Stimulated activated CD4-positive, alpha-beta T cell treated with anti-CD3 and anti-CD28 coated beads, TNF-alpha, amount 100 ng/mL, for 4 hours (primary cell): ENCODE measurements around the gene AIFM2.
"Not testable (repeated sequence)": the region's sequence is repeated elsewhere in the genome, so short reads cannot be mapped to it uniquely, and the experiment has no call there.

Source experiments
- DNase-seq, 3 experiments: peaks; one replicate each; pipeline ENCODE4 v3.0.0-alpha.2; 2020; ENCODE audit warnings: low read depth in 3 of 3

Gene AIFM2

DNA sequence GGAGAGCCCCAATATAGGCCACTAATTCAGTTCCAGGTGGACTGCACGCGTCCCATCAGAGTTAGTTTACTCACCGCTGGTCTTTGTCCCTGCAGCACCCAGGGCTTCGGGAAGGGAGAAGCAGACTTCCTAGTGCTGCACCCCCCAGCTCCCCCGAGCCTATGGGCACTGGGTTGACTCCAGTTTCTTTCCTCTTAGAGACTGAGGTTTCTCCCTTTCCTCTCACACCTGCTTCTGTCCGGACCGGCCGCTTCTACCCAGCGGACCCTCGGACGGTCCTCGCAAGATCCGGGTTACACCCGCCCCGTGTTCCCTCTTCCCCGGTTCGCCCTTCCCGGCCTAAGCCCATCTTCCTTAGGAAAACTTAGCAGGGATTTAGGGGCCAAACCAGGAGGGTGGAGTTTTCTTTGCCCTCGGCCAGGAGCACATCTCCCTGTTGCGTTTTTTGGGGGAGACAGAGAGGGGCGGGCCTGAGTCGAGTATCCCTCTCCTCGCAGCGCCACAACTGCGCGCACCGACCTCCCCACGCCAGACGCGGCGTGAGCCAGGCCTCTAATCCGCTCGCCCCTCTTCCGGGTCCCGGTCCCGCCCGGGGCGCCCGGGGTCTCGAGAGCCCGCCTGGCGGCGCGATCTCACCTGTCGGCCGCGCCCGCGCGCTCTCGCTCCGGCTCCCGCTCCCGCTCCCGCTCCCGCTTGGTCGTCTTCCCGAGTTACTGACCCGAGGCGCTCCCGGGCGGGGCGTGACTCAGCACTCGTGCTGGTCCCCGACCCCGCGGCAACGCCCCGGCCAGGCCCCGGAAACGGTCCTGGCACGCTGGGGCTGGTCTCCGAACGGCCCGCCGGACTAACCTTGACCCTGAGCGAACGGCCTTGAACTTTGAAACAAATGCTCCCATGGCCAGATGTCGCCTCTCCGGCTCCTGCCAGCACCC lies at the start of gene AIFM2:
AIFM2 (minus strand) TSS at position 728 of the 932 bp plus-strand sequence. CDS start 8,741 bp downstream, outside the sequence.
- peak in 1 of 3 experiments; percentile 29 for DNase-seq

DNA sequence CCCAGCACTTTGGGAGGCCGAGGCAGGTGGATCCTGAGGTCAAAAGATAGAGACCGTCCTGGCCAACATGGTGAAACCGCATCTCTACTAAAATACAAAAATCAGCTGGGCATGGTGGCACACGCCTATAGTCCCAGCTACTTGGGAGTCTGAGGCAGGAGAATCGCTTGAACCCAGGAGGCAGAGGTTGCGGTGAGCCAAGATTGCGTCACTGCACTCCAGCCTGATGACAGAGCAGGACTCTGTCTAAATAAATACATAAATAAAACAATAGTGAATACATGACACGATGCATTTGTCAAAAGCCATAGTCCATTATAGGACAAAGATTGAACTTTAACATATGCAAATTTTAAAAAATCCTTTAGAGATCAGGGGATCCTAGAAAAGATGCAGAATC lies 46.6 kb upstream of the AIFM2 start:
- not testable (repeated sequence) for DNase-seq

DNA sequence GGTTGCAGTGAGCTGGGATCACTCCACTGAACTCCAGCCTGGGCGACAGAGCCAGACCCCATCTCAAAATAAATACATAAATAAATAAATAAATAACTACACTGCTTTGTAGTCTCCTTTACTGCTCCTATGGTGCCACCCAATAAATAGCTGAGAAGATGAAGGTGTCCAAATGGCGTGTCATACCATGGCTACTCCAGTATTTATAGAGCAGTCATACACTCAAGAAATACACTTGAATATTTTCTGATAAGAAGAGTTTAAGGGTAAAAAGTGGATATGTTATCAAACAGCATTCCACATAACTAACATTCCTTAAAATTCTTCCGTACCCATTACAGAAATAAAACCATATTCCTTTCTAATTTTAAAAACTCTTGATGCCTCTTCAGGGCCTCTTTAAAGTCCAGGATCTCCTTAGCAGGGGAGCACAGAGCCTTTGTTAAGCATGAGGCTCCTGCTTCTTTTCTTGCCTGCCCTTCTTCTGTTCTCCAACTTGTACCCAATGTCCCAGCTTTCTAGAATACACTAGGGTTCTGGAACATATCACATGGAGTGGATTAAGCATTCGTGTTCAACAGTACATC lies 45.6 kb upstream of the AIFM2 start:
- no peak for DNase-seq

DNA sequence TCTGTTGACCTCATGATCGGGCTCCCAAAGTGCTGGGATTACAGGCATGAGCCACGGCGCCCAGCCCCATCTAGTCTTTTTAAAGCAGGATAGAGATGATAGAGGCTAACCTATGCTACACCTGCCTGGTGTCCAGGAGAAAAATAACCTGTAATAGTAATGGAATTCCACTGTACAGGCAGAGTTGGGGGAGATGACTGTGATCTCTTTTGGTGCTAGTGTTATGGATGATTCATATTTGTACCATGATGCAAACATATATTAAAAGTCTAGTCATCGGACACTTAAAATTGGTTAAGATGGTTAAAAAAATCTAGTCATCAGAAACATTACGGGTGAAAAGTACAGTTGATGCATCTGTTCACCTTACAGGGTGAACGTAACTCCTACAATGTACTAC lies 43.8 kb upstream of the AIFM2 start:
- no peak for DNase-seq

DNA sequence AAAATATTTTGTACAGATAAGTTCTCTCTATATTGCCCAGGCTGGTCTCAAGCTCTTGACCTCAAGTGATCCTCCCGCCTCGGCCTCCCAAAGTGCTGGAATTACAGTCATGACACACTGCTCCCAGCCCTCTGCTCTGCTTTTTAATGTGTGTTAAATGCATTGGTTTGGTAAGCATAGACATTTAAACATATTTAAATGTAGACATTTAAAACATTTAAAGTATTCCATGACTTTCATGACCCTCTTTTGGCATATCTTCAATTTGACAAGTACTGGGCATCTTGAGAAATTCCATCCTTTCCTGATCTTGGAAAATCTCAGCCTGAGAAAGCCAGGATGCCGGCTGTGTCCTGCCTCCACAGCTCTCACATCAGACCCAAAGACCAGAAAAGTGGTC lies 42.9 kb upstream of the AIFM2 start:
- DNase-seq: no peak

DNA sequence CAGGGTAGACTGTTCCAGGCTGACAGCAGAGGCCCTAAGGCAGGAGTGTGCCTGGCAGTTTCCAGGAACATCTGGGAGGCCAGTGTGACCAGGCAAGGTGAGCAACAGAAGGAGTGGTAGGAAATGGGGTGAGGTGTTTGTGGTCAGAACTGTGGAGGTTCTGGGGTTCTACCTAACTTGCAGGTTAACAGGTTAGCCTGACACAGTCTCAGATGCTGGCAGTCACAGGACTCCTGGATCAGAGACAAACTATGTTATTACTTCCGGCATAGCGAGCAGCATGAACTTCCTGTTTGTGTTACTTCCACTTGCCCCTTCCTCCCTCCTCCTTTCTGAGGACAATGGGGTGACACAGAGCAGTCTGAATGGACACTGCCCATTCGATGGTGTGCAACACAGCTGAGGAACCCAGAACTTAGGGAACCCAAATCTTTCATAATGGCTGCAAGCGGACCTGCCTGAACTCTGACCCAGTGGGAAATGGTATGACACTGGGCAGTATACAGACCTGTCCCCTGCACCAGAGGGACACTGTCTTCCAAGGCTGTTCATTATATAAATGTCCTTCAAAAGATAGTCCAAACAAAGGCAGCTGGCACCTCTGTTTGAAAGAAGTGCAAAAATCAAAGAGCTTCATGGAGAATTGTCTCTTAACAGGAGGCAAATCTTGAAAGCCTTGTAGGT lies 41.6 kb upstream of the AIFM2 start:
- no peak for DNase-seq

DNA sequence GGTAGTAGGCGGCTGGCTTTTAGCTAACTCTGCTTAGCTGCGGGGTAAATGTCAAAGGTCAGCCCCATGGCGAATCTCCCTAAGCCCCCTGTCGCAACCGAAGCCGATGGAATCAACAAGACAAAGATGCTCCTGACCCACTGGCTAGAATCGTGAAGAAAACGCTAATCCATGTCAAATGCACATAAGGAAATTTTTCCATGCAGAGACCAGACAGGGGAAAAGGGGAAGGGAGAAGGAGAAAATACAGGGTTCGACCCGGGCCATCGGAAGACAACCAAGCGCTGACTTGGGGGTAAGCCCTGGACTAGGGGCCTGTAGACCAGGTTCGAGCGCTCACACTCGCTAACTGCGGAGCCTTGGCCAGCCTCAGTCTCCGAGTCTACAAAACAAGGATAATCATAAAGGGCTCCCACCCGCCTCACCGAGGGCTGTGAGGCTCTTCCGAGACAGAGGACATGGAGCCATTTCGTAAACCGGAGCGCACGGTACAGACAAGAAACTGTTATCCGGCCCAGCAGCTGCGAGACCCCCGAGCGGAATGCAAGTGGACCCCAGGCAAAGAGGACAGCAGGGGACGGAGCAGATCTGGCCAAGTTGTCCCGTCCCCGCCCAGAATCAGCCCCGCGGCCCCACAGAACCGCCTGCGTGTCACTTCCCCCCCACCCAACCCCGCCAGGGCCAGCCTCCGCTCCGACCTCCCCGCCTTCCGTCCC lies 37.2 kb upstream of the AIFM2 start:
- no peak for DNase-seq

DNA sequence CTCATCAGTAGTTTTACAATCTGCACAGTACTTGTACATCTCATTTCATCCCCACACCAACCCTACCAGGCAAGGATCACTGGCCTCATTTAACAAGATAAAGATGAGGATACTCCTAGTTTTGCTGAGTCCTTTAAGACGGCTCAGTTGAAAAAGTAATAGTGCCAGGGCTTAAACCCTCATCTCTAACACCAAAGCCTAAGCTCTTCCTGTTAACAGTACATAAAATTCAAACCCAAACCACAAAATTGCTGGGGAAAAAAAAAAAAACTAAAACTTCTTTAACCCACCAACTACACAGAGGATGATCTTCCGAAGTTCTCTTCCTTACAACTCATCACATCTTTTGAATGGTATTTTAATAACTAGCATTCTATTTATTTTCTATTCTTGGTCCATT lies 36.4 kb upstream of the AIFM2 start:
- no peak for DNase-seq

DNA sequence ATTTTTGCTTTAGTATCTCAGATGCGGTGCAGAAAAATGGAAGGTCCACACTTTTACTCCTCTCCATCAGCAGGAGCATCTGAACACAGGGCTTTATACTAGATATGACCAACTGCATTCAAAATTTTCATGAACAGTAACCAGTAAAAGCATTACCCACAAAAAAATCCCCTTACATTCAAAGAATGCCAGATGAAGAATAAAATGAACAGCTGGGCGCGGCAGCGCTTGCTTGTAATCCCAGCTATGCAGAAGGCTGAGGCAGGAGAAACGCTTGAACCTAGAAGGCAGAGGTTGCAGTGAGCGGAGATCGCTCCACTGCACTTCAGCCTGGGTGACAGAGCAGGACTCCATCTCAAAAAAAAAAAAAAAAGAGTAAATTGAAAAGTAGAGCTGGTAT lies 34.6 kb upstream of the AIFM2 start:
- no peak for DNase-seq

DNA sequence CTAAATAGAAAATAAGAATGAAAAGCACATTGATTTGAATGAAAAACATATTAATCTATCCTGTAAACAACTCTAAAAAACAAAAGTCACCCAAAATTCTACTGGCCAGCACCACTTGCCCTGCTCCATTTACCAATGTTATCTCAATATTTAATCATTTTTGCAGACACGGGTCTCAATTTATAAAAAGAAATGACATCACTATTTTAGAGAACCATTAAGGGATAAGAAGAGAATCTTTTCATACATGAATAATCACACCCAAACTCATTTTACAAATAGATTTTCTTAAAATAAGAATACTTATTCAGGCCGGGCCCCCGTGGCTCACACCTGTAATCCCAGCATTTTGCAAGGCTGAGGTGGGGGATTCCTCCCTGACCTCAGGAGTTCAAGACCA lies 33.8 kb upstream of the AIFM2 start:
- no peak for DNase-seq

DNA sequence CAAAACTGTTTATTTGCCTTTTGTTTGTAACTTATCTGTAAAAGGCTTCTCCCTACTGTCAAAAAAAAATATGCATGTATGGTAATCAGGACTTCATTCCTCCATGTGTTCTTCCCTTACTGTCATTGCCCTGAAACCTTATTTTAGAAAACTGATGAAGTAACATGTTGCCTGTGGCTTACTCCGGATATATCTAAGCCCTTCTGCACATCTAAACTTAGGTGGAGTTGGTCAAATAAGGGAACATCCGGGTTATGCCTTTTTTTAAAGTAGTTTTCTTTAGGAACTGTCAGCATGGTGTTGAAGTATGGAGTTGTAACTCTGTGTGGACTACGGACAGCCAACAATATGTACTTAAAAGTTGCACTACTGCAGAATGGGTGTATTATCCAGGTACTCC lies 31.5 kb upstream of the AIFM2 start:
- DNase-seq: no peak

DNA sequence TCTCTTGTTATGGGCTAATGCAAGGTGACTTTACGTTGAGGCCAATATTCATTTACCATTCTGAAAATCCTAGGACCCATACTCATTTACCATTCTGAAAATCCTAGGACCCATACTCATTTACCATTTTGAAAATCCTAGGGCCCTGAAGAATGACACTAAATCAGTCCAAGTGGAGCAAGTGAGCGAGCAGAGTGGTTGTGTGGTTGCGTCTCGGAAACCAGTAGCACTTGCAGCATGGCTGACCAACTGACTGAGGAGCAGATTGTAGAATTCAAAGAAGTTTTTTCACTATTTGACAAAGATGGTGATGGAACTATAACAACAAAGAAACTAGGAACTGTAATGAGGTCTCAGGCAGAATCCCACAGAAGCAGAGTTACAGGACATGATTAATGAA lies 30.8 kb upstream of the AIFM2 start:
- DNase-seq: no peak

DNA sequence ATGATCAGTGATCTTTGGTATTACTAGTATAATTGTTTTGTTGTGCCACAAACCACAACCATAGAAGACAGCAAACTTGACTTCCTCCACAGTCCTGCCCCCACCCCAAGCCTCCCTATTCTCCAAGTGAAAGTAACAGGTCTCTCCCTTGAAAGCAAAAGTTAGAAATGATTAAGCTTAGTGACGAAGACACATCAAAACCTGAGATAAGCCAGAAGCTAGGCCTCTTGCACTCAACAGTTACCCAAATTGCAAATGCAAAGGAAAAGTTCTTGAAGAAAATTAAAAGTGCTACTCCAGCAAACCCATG lies 30.2 kb upstream of the AIFM2 start:
- DNase-seq: peak in 1 of 3 experiments; percentile 22

DNA sequence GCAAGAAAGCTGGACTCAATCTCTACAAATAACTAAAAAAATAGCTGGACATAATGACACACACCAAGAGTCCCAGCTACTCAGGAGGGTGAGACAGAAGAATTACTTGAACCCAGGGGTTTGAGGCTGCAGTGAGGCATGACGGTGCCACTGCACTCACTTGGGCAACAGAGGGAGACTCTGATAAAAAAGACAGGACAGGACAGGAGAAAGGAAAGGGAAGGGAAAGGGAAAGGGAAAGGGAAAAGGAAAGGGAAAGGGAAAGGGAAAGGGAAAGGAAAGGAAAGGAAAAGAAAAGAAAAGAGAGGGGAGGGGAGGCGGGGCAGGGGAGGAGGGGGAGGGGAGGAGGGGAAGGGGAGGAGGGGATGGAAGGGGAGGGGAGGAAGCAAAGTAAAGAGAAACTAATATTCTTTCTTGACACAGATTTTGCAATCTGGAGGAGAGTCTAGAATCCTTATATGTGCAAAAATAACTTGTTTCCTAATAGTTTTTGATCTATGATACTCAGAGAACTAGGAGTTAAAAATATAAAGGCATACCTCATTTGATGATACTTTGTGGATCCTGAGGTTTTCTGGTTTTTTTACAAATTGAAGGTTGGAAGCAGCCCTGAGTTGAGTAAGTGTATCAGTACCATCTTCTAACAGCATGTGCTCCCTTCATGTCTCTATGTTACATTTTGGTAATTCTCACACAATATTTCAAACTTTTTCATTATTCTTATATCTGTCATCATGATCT lies 29.7 kb upstream of the AIFM2 start:
- DNase-seq: no peak

DNA sequence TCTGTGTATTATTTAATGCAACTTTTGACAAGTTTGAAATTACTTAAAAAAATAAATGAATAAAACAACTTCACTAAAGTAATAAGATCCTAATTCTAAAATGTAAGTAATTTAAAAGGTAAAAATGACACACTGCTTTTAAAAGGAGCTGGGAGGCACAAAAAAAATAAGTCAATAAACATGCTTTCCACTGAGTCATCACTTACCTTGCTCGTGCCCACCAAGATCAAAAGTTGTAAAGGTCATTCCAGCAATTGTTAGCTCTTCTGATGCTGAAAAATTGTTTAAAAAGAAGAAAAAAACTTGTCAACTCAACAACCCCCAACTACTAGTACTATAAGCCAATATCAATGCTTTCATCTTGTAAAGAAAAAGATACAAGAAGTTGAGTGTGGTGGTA lies 28.2 kb upstream of the AIFM2 start:
- no peak for DNase-seq

DNA sequence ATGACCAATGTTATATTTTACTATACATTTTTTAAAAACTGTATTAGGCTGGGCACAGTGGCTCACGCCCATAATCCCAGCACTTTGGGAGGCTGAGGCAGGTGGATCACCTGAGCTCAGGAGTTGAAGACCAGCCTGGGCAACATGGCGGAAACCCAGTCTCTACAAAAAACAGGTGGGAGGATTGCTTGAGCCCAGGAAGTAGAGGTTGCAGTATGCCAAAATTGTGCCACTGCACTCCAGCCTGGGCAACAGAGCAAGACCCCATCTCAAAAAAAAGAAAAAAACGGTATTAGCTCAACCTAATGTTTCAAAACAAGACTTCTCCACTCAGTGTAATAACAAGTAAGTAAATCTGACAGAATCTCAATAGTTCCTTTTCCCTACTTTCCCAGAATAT lies 26.7 kb upstream of the AIFM2 start:
- not testable (repeated sequence) for DNase-seq

DNA sequence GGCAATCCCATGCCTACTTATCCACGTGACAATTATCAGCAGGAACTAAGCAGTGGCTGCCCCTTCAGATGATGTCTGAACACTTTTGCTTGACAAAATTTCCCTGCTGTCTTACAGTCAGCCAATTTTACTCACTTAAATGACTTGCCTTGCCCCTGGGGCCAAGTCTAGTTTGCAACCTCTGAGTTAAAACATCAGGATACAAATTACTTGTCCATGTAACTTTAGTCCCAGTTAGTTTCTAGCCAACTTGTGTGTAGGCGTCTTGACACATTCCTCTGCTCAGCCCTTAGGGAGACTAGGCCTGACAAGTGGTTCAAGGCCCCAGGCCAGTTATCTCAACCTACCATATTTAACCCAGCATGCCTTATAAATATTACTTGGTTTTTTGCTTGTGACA lies 25.5 kb upstream of the AIFM2 start:
- no peak for DNase-seq

DNA sequence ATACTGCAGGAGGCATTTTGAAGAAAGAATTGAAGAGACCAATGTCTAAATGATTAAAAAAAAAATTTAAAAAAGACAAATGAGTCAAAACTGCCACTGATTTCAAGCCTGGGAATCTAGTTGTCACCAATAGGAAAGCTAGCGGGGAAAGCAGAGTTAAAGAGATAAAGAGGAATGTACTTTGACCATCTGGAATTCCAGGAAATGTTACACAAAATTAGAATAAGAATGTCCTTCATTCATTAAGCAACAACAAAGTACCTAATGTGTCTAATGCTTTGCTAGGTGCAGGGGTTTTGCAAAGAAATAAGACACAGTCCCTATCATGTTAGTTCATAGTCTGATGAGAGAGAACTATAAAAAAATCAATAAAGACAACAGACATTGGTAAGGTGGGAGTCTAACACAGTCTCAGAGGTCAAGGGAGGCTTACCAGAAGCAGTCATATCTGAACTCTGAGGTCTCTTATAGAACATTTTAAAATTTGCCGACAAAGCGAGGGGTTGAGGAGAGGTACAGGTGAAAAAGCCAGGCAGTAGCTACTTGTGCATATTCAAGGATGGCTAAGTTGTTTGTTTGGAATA lies 22.7 kb upstream of the AIFM2 start:
- DNase-seq: no peak

DNA sequence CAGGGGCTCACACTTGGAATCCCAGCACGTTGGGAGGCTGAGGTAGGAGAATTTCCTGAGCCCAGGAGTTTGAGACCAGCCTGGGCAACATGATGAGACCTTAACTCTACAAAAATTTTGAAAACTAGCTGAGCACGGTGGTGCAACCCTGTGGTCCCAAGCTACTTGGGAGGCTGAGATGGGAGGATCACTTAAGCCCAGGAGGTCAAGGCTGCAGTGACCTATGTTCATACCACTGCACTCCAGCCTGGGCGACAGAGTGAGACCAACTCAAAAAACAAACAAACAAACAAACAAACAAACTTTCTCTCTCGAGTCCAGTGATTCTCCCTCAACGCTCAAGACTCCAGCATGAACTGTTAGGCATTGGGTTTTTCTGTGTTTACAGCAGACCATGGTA lies 15.9 kb upstream of the AIFM2 start:
- DNase-seq: no peak

DNA sequence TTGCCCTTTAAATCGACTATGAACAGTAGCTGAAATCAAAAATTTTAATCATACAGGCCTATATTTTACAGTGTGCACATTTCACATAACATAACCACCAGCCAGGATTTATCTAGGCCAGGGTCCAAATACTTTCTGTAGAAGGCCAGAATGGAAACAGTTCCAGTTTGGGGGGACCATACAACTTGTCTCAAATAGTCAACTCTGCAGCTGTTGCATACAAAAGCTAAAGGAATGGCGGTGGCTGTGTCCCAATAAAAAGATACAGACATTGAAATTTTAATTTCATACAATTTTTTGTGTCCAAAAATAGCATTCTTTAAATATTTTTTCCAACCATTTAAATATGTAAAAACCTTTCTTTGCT lies 14.6 kb upstream of the AIFM2 start:
- DNase-seq: no peak
